Measurements from ENCODE around the gene CTSA. TPM values are rescaled to one million over a fixed set of nuclear protein-coding genes. Genes with fewer than 3 reads are reported as not detected.

CTSA gene
- total and polyA plus RNA-seq, 2 experiments from 2014 or later, result 425 to 716 TPM

DNA sequence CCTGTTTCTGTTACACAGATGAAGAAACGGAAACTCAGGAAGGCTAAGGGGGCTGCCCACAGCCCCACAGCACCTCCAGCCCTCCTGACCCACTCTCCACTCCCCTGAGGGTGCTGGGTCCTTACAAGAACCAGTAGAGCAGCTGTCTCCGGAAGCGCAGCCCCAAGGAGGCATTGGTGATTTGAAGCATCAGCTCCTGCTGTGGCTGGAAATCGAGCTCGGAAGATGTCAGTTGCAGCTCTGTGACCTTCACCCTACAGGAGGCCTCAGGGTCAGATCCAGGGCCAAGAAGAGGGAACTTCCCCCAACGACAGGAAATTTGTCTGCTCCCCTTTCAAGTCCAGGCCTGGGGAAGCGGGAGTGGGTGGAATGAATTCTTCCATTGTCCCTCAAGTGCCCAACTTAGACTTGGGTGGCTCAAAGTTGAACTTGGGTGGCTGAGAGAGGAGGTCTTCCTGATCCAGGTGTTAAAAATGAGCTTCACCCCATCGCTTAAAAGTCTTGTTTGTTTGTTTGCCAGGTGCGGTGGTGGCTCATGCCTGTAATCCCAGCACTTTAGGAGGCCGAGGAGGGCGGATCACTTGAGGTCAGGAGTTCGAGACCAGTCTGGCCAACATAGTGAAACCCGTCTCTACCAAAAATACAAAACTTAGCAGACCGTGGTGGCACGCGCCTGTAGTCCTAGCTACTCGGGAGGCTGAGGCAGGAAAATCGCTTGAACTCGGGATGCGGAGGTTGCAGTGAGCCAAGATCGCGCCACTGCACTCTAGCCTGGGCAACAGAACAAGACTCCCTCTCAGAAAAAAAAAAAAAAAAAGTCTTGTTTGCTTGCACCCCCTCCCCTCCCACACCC, 18.9 kb downstream of the CTSA start:
- Histone ChIP-seq H3K79me2 (no peaks in the 10 kb centered on the region), H3K27me3 (no peaks in the 10 kb centered on the region), H3K4me1 (ENCODE audit: insufficient read depth) (peaks cover 10% of the 10 kb centered on the region), H3K36me3 (replicated peaks; ENCODE audit: insufficient read depth, low read depth) (no peaks in the 10 kb centered on the region), H3K4me3 (no peak overlapping the region), H3K27ac (peak overlapping the region; percentile 11), H3K9me3 (ENCODE audit: low read depth) (no peaks in the 10 kb centered on the region), H2AFZ (no peak overlapping the region), H3K4me2 (peak overlapping the region; percentile 45), H4K20me1 (ENCODE audit: insufficient read depth, poor library complexity, severe bottlenecking) (no peaks in the 10 kb centered on the region), H3K9me2 (replicated peaks; ENCODE audit: insufficient read depth) (no peaks in the 10 kb centered on the region)
- TF ChIP-seq, protein P1, sequence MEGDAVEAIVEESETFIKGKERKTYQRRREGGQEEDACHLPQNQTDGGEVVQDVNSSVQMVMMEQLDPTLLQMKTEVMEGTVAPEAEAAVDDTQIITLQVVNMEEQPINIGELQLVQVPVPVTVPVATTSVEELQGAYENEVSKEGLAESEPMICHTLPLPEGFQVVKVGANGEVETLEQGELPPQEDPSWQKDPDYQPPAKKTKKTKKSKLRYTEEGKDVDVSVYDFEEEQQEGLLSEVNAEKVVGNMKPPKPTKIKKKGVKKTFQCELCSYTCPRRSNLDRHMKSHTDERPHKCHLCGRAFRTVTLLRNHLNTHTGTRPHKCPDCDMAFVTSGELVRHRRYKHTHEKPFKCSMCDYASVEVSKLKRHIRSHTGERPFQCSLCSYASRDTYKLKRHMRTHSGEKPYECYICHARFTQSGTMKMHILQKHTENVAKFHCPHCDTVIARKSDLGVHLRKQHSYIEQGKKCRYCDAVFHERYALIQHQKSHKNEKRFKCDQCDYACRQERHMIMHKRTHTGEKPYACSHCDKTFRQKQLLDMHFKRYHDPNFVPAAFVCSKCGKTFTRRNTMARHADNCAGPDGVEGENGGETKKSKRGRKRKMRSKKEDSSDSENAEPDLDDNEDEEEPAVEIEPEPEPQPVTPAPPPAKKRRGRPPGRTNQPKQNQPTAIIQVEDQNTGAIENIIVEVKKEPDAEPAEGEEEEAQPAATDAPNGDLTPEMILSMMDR (IDR thresholded peaks at IDR 0.05; ENCODE audit: poor library complexity), result no peak
- TF ChIP-seq EZH2 (IDR thresholded peaks at IDR 0.05; ENCODE audit: borderline replicate concordance), result no peak
- no peak for TF ChIP-seq EZH2phosphoT487 (IDR thresholded peaks at IDR 0.05; ENCODE audit: low read depth, severe bottlenecking, unreplicated experiment)
- 83% methylated on average over 17 of the region's 22 CpGs for WGBS (ENCODE audit: low lambda C conversion rate, missing lambda C conversion rate)
- DNase-seq (ENCODE audit: low spot score), result no peak

DNA sequence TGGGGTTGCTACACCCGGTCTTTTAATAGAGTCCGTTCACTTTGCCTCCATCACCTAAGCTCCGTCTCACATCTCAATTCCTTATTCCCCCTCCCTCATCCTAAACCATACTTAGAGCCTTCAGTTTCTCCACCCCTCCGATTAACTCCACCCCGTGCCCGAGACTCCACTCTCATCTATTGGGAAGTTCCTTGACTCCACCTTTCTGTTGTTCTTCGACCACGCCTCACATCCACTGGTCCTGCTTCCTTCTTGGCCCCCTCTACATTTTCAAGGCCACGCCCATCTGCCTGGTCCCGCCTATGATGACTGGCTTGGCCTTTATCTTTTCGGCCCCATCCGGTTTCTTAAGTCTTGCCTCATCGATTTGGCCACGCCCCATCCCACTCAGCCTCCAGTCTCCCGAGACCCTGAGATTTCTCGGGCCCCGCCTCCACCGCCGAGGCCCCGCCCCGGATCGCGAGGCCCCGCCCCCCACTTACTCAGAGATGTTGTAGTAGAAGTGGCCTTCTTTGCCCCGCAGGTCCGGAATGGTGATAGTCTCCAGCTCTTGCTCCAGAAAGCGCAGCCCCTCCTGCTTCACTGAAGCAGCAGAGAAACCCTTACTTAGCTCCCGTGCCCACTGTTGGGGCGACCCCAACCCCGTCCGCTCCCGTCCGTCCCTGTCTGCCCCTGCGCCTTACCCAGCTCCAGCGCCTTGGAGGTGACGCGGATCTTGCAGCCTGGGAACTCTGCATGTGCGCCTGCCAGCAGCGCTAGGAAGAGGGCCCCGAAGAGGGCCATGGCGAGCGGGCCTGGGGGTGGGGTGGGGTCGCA, 19.7 kb downstream of the CTSA start:
- WGBS (ENCODE audit: low lambda C conversion rate, missing lambda C conversion rate), result 7% methylated on average over 38 of the region's 43 CpGs
- H2AFZ ChIP-seq, result peak overlapping the region; percentile 50
- no peaks in the 10 kb centered on the region for H3K27me3 ChIP-seq
- peak overlapping the region; percentile 49 for H3K4me3 ChIP-seq
- H3K4me2 ChIP-seq, result peak overlapping the region; percentile 94
- no peaks in the 10 kb centered on the region for H4K20me1 ChIP-seq (ENCODE audit: insufficient read depth, poor library complexity, severe bottlenecking)
- DNase-seq (ENCODE audit: low spot score), result peak; percentile 98
- peaks cover 10% of the 10 kb centered on the region for H3K4me1 ChIP-seq (ENCODE audit: insufficient read depth)
- no peaks in the 10 kb centered on the region for H3K9me2 ChIP-seq (replicated peaks; ENCODE audit: insufficient read depth)
- TF ChIP-seq EZH2phosphoT487 (IDR thresholded peaks at IDR 0.05; ENCODE audit: low read depth, severe bottlenecking, unreplicated experiment), result no peak
- TF ChIP-seq, protein P1 (IDR thresholded peaks at IDR 0.05; ENCODE audit: poor library complexity), result no peak
- no peak for TF ChIP-seq EZH2 (IDR thresholded peaks at IDR 0.05; ENCODE audit: borderline replicate concordance)
- no peaks in the 10 kb centered on the region for H3K36me3 ChIP-seq (replicated peaks; ENCODE audit: insufficient read depth, low read depth)
- H3K79me2 ChIP-seq, result no peaks in the 10 kb centered on the region
- peak overlapping the region; percentile 73 for H3K27ac ChIP-seq
- H3K9me3 ChIP-seq (ENCODE audit: low read depth), result no peaks in the 10 kb centered on the region

DNA sequence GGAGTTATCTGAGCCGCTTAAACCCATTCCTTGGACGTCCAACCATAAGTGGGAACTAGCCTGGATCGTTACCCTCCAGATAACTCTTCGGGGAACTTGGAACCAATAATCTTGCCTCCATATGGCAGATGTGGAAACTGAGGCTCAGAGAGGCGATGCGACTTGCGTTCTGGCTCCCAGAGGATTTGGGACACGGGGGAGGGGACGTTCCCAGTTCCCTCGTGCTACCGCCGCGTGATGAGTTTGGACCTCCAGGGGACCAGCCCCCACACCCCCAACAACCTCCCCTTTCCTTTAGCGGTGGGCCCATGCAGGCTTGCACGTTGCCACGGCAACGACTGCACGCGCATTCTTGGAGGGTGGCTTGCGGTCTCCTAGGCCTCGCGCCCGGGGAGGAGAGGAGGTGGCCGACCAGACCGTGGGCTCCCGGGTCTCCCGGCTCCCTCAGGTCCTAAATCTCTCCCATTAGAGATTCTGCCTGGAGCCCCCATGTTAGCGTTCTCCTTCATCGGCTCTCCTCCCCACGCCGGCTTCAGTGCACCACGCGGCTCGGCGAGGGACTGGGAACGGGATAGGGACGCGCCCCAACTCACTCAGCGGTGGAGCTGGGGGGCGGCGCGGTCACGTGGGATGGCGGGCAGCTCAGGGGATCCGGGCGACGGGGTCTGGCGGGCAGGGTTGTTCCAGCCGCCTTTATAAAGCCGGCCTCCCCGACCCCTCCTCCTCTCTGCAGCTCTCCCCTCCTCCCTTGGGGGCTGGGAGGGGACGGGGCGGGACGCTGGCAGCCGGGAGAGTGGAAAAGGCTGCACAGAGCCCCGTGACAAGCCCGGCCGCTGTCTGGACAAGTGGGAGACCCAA, 20.6 kb downstream of the CTSA start, which contains the start of gene PLTP:
Gene PLTP (minus strand): TSS at position 670 of the 858 bp plus-strand sequence. CDS start 703 bp downstream, outside the sequence.
- Histone ChIP-seq H3K4me3 (peak within 1 kb of the TSS; percentile 49), H3K79me2 (no peaks in the 10 kb centered on the region), H3K9me2 (replicated peaks; ENCODE audit: insufficient read depth) (no peaks in the 10 kb centered on the region), H3K9me3 (ENCODE audit: low read depth) (no peaks in the 10 kb centered on the region), H3K27ac (peak within 1 kb of the TSS; percentile 73), H3K4me2 (peak within 1 kb of the TSS; percentile 94), H2AFZ (peak within 1 kb of the TSS; percentile 50), H3K27me3 (no peaks in the 10 kb centered on the region), H3K36me3 (replicated peaks; ENCODE audit: insufficient read depth, low read depth) (no peaks in the 10 kb centered on the region), H3K4me1 (ENCODE audit: insufficient read depth) (peaks cover 10% of the 10 kb centered on the region), H4K20me1 (ENCODE audit: insufficient read depth, poor library complexity, severe bottlenecking) (no peaks in the 10 kb centered on the region)
- WGBS (ENCODE audit: low lambda C conversion rate, missing lambda C conversion rate), result 3% methylated on average over 35 of the region's 58 CpGs
- DNase-seq (ENCODE audit: low spot score), result peak; percentile 77
- no peak for TF ChIP-seq EZH2phosphoT487 (IDR thresholded peaks at IDR 0.05; ENCODE audit: low read depth, severe bottlenecking, unreplicated experiment)
- TF ChIP-seq, protein P1 (IDR thresholded peaks at IDR 0.05; ENCODE audit: poor library complexity), result no peak
- no peak for TF ChIP-seq EZH2 (IDR thresholded peaks at IDR 0.05; ENCODE audit: borderline replicate concordance)

Data from hepatocyte (in vitro differentiated cells).